GM12872 (cell line): ENCODE data around the gene CXorf65.

Experiments used
- CTCF ChIP-seq: IDR thresholded peaks from 3 replicates; pipeline ENCODE4 v1.5.1; 2011; ENCODE audit warnings: low read depth, mild to moderate bottlenecking, low read length, moderate library complexity; ENCODE audit not compliant: insufficient read depth

The CXorf65 gene

DNA sequence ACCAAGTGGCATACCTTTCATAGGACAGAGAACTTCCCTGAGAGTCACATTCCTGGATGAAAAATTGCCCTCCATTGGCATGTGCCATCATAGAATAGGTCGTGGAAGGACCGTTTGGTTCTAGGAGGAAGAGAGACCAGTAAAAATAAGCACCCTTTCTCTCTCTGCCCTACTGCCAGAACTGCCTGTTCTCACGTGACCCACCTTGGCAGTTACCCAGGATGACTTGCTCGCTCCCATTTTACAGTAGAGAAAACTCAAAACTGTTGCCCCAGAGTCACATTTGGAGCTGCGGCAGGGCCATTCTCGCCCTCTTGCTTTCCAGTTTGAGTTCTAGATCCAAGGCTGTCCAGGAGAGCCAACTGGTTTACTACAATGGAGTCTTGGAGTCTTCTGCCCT, 37.0 kb upstream of the CXorf65 start:
- no peak for TF ChIP-seq CTCF

- no peak for TF ChIP-seq CTCF
These were observed 33.9 kb upstream of the CXorf65 start for GRCh38 chrX:71140440-71140839.

GRCh38 chrX:71131510-71131909, 25.0 kb upstream of the CXorf65 start:
- no peak for TF ChIP-seq CTCF

- peak; percentile 82 for TF ChIP-seq CTCF
These were observed 22.6 kb upstream of the CXorf65 start for GRCh38 chrX:71128915-71129765.

DNA sequence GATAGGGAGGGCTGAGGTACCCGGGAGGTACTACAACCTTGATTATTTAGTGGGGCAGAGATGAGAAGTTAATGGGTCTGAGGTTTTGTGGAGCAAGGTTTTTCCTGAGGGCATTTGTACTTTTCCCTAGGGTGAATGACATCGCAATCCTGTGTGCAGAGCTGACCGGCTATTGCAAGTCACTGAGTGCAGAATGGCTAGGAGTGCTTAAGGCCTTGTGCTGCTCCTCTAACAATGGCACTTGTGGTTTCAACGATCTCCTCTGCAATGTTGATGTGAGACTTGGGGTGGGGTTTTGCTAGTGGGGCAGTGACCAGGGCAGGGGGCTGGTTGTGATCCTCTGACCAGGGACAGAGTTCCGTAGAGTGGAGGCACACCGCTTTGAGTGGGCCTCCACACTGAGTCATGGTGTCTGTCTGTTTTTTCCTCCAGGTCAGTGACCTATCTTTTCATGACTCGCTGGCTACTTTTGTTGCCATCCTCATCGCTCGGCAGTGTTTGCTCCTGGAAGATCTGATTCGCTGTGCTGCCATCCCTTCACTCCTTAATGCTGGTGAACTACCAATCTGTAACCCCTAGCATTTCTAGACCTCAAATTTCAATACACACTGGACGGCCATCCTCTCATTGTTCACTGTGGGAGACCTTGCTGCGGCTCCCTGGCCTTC, 21.8 kb upstream of the CXorf65 start:
- TF ChIP-seq CTCF: no peak

DNA sequence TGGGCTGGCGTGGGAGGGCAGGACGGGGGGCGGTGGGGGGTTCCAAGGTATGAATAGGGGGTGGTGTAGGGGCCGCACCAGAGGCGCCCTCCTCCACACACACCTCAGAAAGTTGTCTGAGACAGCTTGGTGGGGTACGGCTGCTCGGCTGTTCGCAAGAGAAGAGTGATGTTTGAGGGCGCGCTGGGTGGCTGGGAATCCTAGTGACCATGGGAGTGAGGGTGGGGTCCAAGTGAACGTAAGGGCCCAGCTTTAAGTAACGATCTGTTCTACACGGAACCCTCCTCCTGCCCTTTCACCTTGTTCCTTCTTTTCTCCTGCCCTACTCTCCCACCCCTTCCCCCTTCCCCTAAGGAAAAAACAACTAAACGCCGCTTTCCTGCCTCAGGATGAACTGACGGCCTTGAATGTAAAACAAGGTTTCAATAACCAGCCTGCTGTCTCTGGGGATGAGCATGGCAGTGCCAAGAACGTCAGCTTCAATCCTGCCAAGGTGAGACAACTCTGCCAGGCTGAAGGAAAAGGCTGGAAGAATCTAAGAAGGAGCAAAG, 12.5 kb upstream of the CXorf65 start:
- no peak for TF ChIP-seq CTCF

DNA sequence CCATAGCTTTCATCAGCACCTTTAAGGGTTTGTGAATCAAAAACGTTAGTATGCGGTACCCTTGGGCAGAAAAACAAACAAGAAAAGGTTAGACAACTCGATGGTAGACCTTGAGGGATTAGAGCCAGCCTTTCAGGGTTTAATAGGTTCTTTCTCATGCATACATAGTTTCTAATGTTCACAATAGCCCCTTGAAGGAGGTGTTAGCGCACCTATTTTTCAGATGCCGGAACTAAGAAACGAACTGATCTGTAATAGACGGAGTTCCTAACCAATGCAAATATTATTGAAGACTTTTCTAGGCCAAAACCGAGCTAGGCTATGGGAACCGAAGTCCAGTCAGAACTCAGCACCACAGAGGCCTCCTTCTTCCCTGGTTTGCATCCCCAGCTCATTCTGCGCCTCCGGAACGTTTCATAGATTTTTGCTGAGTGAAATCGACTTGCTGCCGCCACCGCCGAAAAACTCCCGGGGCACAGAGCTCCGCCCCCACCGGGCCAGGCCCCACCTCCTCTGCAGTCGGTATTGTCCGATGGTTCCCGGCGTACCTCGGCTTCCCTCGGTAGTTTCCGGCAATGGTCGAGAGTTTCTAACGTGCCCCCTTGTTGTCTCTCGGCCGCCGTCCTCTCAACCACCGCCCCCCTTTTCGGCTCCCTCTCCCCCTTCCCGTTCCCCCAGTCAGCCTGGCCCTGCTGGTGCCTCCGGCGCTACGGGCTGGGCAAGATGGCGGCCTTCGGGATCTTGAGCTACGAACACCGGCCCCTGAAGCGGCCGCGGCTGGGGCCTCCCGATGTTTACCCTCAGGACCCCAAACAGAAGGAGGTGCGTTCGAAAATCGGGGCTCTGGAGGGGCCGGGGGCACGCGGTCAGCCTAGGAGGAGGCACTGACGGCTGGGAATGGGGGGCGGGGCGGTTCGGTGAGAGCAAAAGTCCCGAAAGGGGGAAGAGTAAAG, 11.8 kb upstream of the CXorf65 start, which contains the start of gene MED12:
Gene MED12, plus strand, starts transcription at position 565 of the 953 bp plus-strand sequence. Its CDS starts 159 bp downstream, at position 724.
- no peak for TF ChIP-seq CTCF
